ENCODE results near the gene TRAPPC8.
"Not testable (repeated sequence)": the region's sequence is repeated elsewhere in the genome, so short reads cannot be mapped to it uniquely, and the experiment has no call there.

TRAPPC8 gene

GRCh38 chr18:31850844-31851243 lies 92.1 kb downstream of the TRAPPC8 start:
- no peak for DNase-seq (ENCODE audit: extremely low spot score)
- TF ChIP-seq FOXM1 (IDR thresholded peaks at IDR 0.05; ENCODE audit: borderline replicate concordance) (no peak), FOXA1 (IDR thresholded peaks at IDR 0.05) (no peak), SP1 (IDR thresholded peaks at IDR 0.05) (no peak), BHLHE40 (IDR thresholded peaks at IDR 0.05; ENCODE audit: borderline replicate concordance) (no peak), FOXK2 (IDR thresholded peaks at IDR 0.05) (no peak), HDGF (IDR thresholded peaks at IDR 0.05; ENCODE audit: borderline replicate concordance) (no peak), PKNOX1 (IDR thresholded peaks at IDR 0.05) (no peak), ELF4 (IDR thresholded peaks at IDR 0.05) (no peak), NFRKB (IDR thresholded peaks at IDR 0.05) (no peak), SUZ12 (IDR thresholded peaks at IDR 0.05) (no peak), L3MBTL2 (conservative IDR thresholded peaks at IDR 0.05) (no peak), LEF1 (IDR thresholded peaks at IDR 0.05; ENCODE audit: borderline replicate concordance) (no peak), CTBP1 (IDR thresholded peaks at IDR 0.05; ENCODE audit: borderline replicate concordance) (no peak), ARNT (IDR thresholded peaks at IDR 0.05) (no peak), TARDBP (IDR thresholded peaks at IDR 0.05) (no peak), ZNF384 (IDR thresholded peaks at IDR 0.05) (no peak)
- POLR2A ChIA-PET: no interaction called here
- CTCF ChIA-PET: no interaction called here

GRCh38 chr18:31840499-31840898 lies 102.4 kb downstream of the TRAPPC8 start:
- TF ChIP-seq CTBP1 (IDR thresholded peaks at IDR 0.05; ENCODE audit: borderline replicate concordance): no peak
- ChIA-PET POLR2A (interaction anchor here (1.3 kb wide), 1 partner anchor 102 kb away, joined by 3 read pairs; no protein-coding TSS in a partner anchor), CTCF (no interaction called here)
- DNase-seq (ENCODE audit: extremely low spot score): no peak

GRCh38 chr18:31837879-31838278 lies 105.0 kb downstream of the TRAPPC8 start:
- CTCF ChIA-PET: no interaction called here
- TF ChIP-seq CTBP1 (IDR thresholded peaks at IDR 0.05; ENCODE audit: borderline replicate concordance) (no peak), TARDBP (IDR thresholded peaks at IDR 0.05) (no peak), L3MBTL2 (conservative IDR thresholded peaks at IDR 0.05) (no peak)
- POLR2A ChIA-PET: no interaction called here
- DNase-seq (ENCODE audit: extremely low spot score): no peak

GRCh38 chr18:31835528-31836133 lies 107.3 kb downstream of the TRAPPC8 start:
- DNase-seq (ENCODE audit: extremely low spot score): no peak
- POLR2A ChIA-PET: no interaction called here
- CTCF ChIA-PET: no interaction called here
- TF ChIP-seq FOXA1 (IDR thresholded peaks at IDR 0.05): no peak
- TF ChIP-seq SP1 (IDR thresholded peaks at IDR 0.05): no peak
- no peak for TF ChIP-seq PKNOX1 (IDR thresholded peaks at IDR 0.05)
- no peak for TF ChIP-seq LEF1 (IDR thresholded peaks at IDR 0.05; ENCODE audit: borderline replicate concordance)
- no peak for TF ChIP-seq ARNT (IDR thresholded peaks at IDR 0.05)
- TF ChIP-seq FOXM1 (IDR thresholded peaks at IDR 0.05; ENCODE audit: borderline replicate concordance): no peak
- no peak for TF ChIP-seq FOXK2 (IDR thresholded peaks at IDR 0.05)
- no peak for TF ChIP-seq CTBP1 (IDR thresholded peaks at IDR 0.05; ENCODE audit: borderline replicate concordance)
- TF ChIP-seq TARDBP (IDR thresholded peaks at IDR 0.05): no peak
- no peak for TF ChIP-seq HDGF (IDR thresholded peaks at IDR 0.05; ENCODE audit: borderline replicate concordance)
- TF ChIP-seq ZNF384 (IDR thresholded peaks at IDR 0.05): no peak
- TF ChIP-seq NFRKB (IDR thresholded peaks at IDR 0.05): no peak
- TF ChIP-seq L3MBTL2 (conservative IDR thresholded peaks at IDR 0.05): no peak
- no peak for TF ChIP-seq SUZ12 (IDR thresholded peaks at IDR 0.05)

- TF ChIP-seq SUZ12 (IDR thresholded peaks at IDR 0.05) (no peak), PKNOX1 (IDR thresholded peaks at IDR 0.05) (no peak), FOXK2 (IDR thresholded peaks at IDR 0.05) (no peak), NFRKB (IDR thresholded peaks at IDR 0.05) (no peak), BHLHE40 (IDR thresholded peaks at IDR 0.05; ENCODE audit: borderline replicate concordance) (no peak), ELF4 (IDR thresholded peaks at IDR 0.05) (no peak)
Observed at GRCh38 chr18:31831903-31832302, 111.0 kb downstream of the TRAPPC8 start.

GRCh38 chr18:31830686-31831085 lies 112.2 kb downstream of the TRAPPC8 start:
- ChIA-PET POLR2A (no interaction called here), CTCF (no interaction called here)
- TF ChIP-seq L3MBTL2 (conservative IDR thresholded peaks at IDR 0.05): no peak
- no peak for TF ChIP-seq SP1 (IDR thresholded peaks at IDR 0.05)
- TF ChIP-seq NFRKB (IDR thresholded peaks at IDR 0.05): no peak
- no peak for TF ChIP-seq HDGF (IDR thresholded peaks at IDR 0.05; ENCODE audit: borderline replicate concordance)
- TF ChIP-seq FOXK2 (IDR thresholded peaks at IDR 0.05): no peak
- no peak for TF ChIP-seq FOXA1 (IDR thresholded peaks at IDR 0.05)
- TF ChIP-seq TARDBP (IDR thresholded peaks at IDR 0.05): no peak
- no peak for TF ChIP-seq SUZ12 (IDR thresholded peaks at IDR 0.05)
- no peak for TF ChIP-seq LEF1 (IDR thresholded peaks at IDR 0.05; ENCODE audit: borderline replicate concordance)
- no peak for TF ChIP-seq ZNF384 (IDR thresholded peaks at IDR 0.05)
- TF ChIP-seq CTBP1 (IDR thresholded peaks at IDR 0.05; ENCODE audit: borderline replicate concordance): no peak
- TF ChIP-seq FOXM1 (IDR thresholded peaks at IDR 0.05; ENCODE audit: borderline replicate concordance): no peak
- DNase-seq (ENCODE audit: extremely low spot score): no peak

More at GRCh38 chr18:31831903-31832302, 111.0 kb downstream of the TRAPPC8 start:
- no peak for DNase-seq (ENCODE audit: extremely low spot score)
- CTCF ChIA-PET: interaction anchor here (0.6 kb wide), 1 partner anchor 110 kb away, joined by 4 read pairs; no protein-coding TSS in a partner anchor
- POLR2A ChIA-PET: no interaction called here

GRCh38 chr18:31828613-31829012 lies 114.3 kb downstream of the TRAPPC8 start:
- DNase-seq (ENCODE audit: extremely low spot score): no peak
- ChIA-PET POLR2A (no interaction called here), CTCF (interaction anchor here (0.6 kb wide), 1 partner anchor 455 kb away, joined by 4 read pairs; no protein-coding TSS in a partner anchor)
- TF ChIP-seq PKNOX1 (IDR thresholded peaks at IDR 0.05) (no peak), TARDBP (IDR thresholded peaks at IDR 0.05) (no peak), FOXM1 (IDR thresholded peaks at IDR 0.05; ENCODE audit: borderline replicate concordance) (no peak), L3MBTL2 (conservative IDR thresholded peaks at IDR 0.05) (no peak), FOXK2 (IDR thresholded peaks at IDR 0.05) (no peak), FOXA1 (IDR thresholded peaks at IDR 0.05) (no peak), HDGF (IDR thresholded peaks at IDR 0.05; ENCODE audit: borderline replicate concordance) (no peak), NFRKB (IDR thresholded peaks at IDR 0.05) (no peak), SP1 (IDR thresholded peaks at IDR 0.05) (no peak), SUZ12 (IDR thresholded peaks at IDR 0.05) (no peak), ELF4 (IDR thresholded peaks at IDR 0.05) (no peak), CTBP1 (IDR thresholded peaks at IDR 0.05; ENCODE audit: borderline replicate concordance) (no peak), ZNF384 (IDR thresholded peaks at IDR 0.05) (no peak), ARNT (IDR thresholded peaks at IDR 0.05) (no peak), BHLHE40 (IDR thresholded peaks at IDR 0.05; ENCODE audit: borderline replicate concordance) (no peak)

- DNase-seq (ENCODE audit: extremely low spot score); POLR2A ChIA-PET; CTCF ChIA-PET: not testable (repeated sequence)
Observed at GRCh38 chr18:31826673-31827325, 116.1 kb downstream of the TRAPPC8 start.

Data from HEK293T (cell line).